Naive thymus-derived CD4-positive, alpha-beta T cell (primary cell): ENCODE measurements around the gene CDX2. TPM values are rescaled to one million over a fixed set of nuclear protein-coding genes. Genes with fewer than 3 reads are reported as not detected.

Experiments
- ATAC-seq: fragments of 150-1000 bp; cut with Tn5 transposase; 2 replicates; pipeline ENCODE4 v1.10.0; 2021; ENCODE audit warnings: mild to moderate bottlenecking, moderate library complexity
- CTCF ChIA-PET: fragments of 350-600 bp; sonication (Branson Sonifier 250); formaldehyde crosslinking; loops from one replicate; lab custom pipeline; 2021; ENCODE audit warnings: antibody characterized with exemption; lab: Charles Lee
- POLR2A ChIA-PET: fragments of 350-600 bp; sonication (Branson Sonifier 250); formaldehyde crosslinking; loops from one replicate; lab custom pipeline; 2021; ENCODE audit warnings: antibody characterized with exemption, inconsistent platforms; lab: Charles Lee
- DNase-seq, 9 donors: peaks; one replicate each; pipeline versions ENCODE4 v3.0.0 to v3.0.0-alpha.2; 2020 to 2022; ENCODE audit warnings: mixed read lengths in 1 of 9
- H3K27ac ChIP-seq: one replicate; pipeline ENCODE4 v1.7.0; 2013; ENCODE audit warnings: mild to moderate bottlenecking, low read depth, low read length, moderate library complexity
- H3K27me3 ChIP-seq, 2 donors: one replicate each; pipeline ENCODE4 v1.7.0; 2013; ENCODE audit warnings: low read length in 2 of 2, mild to moderate bottlenecking in 2 of 2, moderate library complexity in 2 of 2; ENCODE audit not compliant: control insufficient read depth in 2 of 2, insufficient read depth in 2 of 2
- H3K36me3 ChIP-seq, 3 experiments: 1 replicate in 2 of 3; 2 replicates in 1 of 3; pipeline ENCODE4 v1.7.0; 2013; ENCODE audit warnings: low read length in 3 of 3, mild to moderate bottlenecking in 3 of 3, moderate library complexity in 1 of 3; ENCODE audit not compliant: insufficient read depth in 3 of 3, control insufficient read depth in 2 of 3
- H3K4me1 ChIP-seq, 2 donors: one replicate each; pipeline ENCODE4 v1.7.0; 2013; ENCODE audit warnings: low read length in 2 of 2, mild to moderate bottlenecking in 2 of 2, moderate library complexity in 1 of 2; ENCODE audit not compliant: control insufficient read depth in 2 of 2, insufficient read depth in 2 of 2
- H3K4me3 ChIP-seq: 2 replicates; pipeline ENCODE4 v1.7.0; 2013; ENCODE audit warnings: mild to moderate bottlenecking, low read length
- H3K9me3 ChIP-seq, 3 experiments: 1 replicate in 2 of 3; 2 replicates in 1 of 3; pipeline ENCODE4 v1.7.0; 2013; ENCODE audit warnings: low read length in 3 of 3; ENCODE audit not compliant: control insufficient read depth in 2 of 3
- H3K27ac Mint-ChIP-seq, 9 donors: one replicate each; pipeline ENCODE4 v1.8.0; 2020 to 2022; ENCODE audit warnings: mixed read lengths in 9 of 9, mild to moderate bottlenecking in 8 of 9, moderate library complexity in 5 of 9, inconsistent platforms in 2 of 9
- H3K27me3 Mint-ChIP-seq, 5 donors: one replicate each; pipeline ENCODE4 v1.8.0; 2021 to 2022; ENCODE audit warnings: mixed read lengths in 5 of 5, mild to moderate bottlenecking in 1 of 5
- H3K36me3 Mint-ChIP-seq, 5 donors: one replicate each; pipeline ENCODE4 v1.8.0; 2020 to 2022; ENCODE audit warnings: mixed read lengths in 5 of 5, mild to moderate bottlenecking in 3 of 5, inconsistent platforms in 1 of 5
- H3K4me1 Mint-ChIP-seq, 7 donors: one replicate each; pipeline ENCODE4 v1.8.0; 2020 to 2022; ENCODE audit warnings: mixed read lengths in 7 of 7, mild to moderate bottlenecking in 3 of 7, inconsistent platforms in 1 of 7
- H3K4me3 Mint-ChIP-seq, 10 donors: one replicate each; pipeline ENCODE4 v1.8.0; 2020 to 2022; ENCODE audit warnings: mild to moderate bottlenecking in 10 of 10, mixed read lengths in 10 of 10, moderate library complexity in 6 of 10, inconsistent platforms in 2 of 10
- H3K9me3 Mint-ChIP-seq, 11 donors: one replicate each; pipeline ENCODE4 v1.8.0; 2020 to 2022; ENCODE audit warnings: mixed read lengths in 11 of 11, mild to moderate bottlenecking in 4 of 11, inconsistent platforms in 1 of 11, moderate library complexity in 1 of 11
- intact Hi-C, 2 donors: fragments of 100-400 bp; cut with micrococcal nuclease; formaldehyde crosslinking; loops; one replicate each; pipeline ENCODE4 v1.15.1; 2023
- polyA plus RNA-seq, 2 donors: library from polyadenylated mRNA; unstranded; fragments of 300-500 nt; fragmentation: Illumina TruSeq; gene quantifications; one replicate each; pipeline ENCODE4 v1.2.3, GENCODE V29; 2021
- total RNA-seq, 6 experiments: library from RNA in 5 of 6; stranded (reverse) in 5 of 6; gene quantifications; 1 replicate in 5 of 6; 2 replicates in 1 of 6; pipeline ENCODE4 v1.2.3 and lab custom pipeline; 2021 to 2026

CDX2 gene
- total and polyA plus RNA-seq, 7 experiments from 2014 or later: not detected

DNA sequence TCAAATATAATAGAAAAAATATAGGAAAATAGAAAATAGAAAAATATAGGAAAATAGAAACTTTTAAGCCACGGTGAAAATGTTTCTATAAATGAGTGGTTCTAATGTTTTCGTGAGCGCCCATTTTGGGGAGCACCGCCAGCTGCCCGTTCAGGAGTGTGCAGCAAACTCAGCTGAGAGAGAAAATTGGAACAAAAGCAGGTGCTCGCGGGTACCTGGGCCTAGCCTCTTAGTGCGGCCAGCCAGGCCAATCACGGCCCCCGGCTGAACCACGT is 49.5 kb downstream of the CDX2 start:
- H3K4me1 ChIP-seq: peaks cover 0 to 16% of the 10 kb centered on the region in 2 donors
- H3K27ac ChIP-seq: no peak overlapping the region
- no peak overlapping the region for H3K4me3 ChIP-seq
- H3K27me3 ChIP-seq: peaks cover 6 to 20% of the 10 kb centered on the region in 2 donors
- H3K27me3 Mint-ChIP-seq: peaks cover 79 to 86% (median 79%) of the 10 kb centered on the region in 5 donors
- H3K4me3 Mint-ChIP-seq: peak overlapping the region in 8 of 10 donors; percentile 13 to 85 (median 66)
- peaks cover 0 to 2% (median 0%) of the 10 kb centered on the region in 11 donors for H3K9me3 Mint-ChIP-seq
- ChIA-PET POLR2A (no interaction called here), CTCF (no interaction called here)
- no peaks in the 10 kb centered on the region for H3K36me3 ChIP-seq
- peaks cover 0 to 4% (median 0%) of the 10 kb centered on the region in 5 donors for H3K36me3 Mint-ChIP-seq
- H3K27ac Mint-ChIP-seq: peak overlapping the region in 1 of 9 donors; percentile 65
- intact Hi-C loops: no loop called here
- H3K9me3 ChIP-seq: no peaks in the 10 kb centered on the region
- no peak for ATAC-seq
- DNase-seq: no peak
- H3K4me1 Mint-ChIP-seq: peaks cover 9 to 49% (median 41%) of the 10 kb centered on the region in 7 donors

DNA sequence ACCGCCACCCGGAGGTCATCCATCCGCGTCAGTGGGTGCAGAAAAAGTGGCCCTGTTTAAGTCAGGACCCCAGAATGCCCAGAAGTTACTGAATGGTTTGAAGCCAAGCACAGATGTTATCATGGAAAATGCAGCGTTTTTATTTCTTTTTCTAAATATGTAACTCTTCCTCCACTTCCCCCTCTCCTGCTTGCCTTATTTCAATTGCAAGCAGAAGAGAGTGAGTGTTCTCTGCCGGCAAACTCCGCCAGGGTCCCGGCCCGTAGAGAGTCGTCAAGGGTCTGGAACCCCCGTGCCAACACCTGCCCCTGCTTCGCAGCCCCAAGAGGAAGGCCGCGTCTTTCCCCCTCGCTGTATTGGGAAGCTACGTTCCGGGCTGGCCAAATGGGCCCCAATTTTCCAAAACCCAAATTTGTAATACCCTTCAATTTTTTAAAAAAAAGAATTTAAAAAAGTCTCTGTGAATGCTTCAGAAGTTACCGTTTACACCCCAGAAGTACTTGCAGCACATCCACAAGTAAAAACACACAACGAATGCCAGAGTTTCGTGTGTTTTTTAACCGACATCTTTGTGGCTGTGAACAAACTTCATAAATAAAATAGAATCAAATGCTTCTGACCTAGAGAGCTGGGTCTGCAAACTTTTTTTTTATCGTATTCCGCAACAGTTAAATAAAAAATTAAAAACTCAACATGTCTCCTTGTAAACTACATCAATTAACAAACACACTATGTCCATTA is 50.0 kb downstream of the CDX2 start:
- POLR2A ChIA-PET: no interaction called here
- intact Hi-C loops: no loop called here
- Mint-ChIP-seq H3K4me3 (peak overlapping the region in 7 of 10 donors; percentile 26 to 85 (median 59)), H3K4me1 (peaks cover 9 to 47% (median 37%) of the 10 kb centered on the region in 7 donors), H3K9me3 (peaks cover 0 to 2% (median 0%) of the 10 kb centered on the region in 11 donors), H3K27ac (peak overlapping the region in 1 of 9 donors; percentile 68), H3K27me3 (peaks cover 79 to 85% (median 80%) of the 10 kb centered on the region in 5 donors), H3K36me3 (peaks cover 0 to 4% (median 0%) of the 10 kb centered on the region in 5 donors)
- no peak overlapping the region for H3K27ac ChIP-seq
- H3K9me3 ChIP-seq: no peaks in the 10 kb centered on the region
- no peak for DNase-seq
- CTCF ChIA-PET: no interaction called here
- H3K36me3 ChIP-seq: no peaks in the 10 kb centered on the region
- H3K4me3 ChIP-seq: no peak overlapping the region
- H3K27me3 ChIP-seq: peaks cover 6 to 20% of the 10 kb centered on the region in 2 donors
- peaks cover 0 to 16% of the 10 kb centered on the region in 2 donors for H3K4me1 ChIP-seq
- no peak for ATAC-seq

DNA sequence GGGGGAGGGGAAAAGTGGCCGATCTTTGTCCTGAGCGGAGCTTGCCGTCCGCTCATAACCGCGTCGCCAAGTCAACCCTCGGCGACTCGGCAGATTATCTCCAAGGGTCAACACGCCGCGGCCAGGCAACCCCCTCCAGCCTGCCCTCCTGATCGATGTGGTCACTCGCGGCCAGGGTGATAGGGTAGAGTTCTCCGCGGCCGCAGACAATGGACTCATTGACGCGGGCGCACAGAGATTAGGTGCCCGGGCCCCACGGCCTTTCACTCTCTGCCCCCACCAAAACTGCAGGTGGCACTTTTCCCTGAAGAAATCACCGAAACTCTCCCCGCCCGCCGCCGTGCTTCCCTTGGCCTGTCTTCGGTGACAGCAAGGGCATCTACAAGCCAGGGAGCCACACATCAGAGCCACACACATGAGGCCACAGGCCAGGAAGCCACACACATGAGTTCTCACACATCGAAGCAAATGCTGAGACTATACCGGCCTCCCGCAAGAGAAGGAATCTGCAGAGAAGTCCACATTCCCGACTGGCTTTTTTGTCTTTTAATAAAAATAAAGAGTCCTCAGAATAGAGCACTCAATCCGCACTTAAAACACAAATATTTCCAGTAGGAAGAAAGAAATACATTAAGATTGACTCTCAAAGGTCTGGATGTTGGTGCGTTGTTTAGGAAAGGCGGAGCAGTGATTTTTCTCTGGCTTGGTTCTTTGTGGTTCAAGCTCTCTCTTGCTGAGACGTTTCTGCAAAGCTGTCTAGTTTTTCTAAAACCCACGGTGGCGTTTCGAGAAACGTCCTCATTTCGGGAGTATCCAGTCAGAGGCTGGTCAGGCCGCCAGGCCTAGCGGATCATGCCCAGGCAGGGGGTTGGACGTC is 50.8 kb downstream of the CDX2 start:
- Mint-ChIP-seq H3K36me3 (peaks cover 0 to 4% (median 0%) of the 10 kb centered on the region in 5 donors), H3K4me3 (peak overlapping the region; percentile 7 to 85 (median 64)), H3K9me3 (peaks cover 0 to 2% (median 0%) of the 10 kb centered on the region in 11 donors), H3K27ac (peak overlapping the region in 1 of 9 donors; percentile 68), H3K27me3 (peaks cover 72 to 84% (median 76%) of the 10 kb centered on the region in 5 donors), H3K4me1 (peaks cover 9 to 39% (median 32%) of the 10 kb centered on the region in 7 donors)
- no peaks in the 10 kb centered on the region for H3K36me3 ChIP-seq
- CTCF ChIA-PET: no interaction called here
- H3K4me1 ChIP-seq: peaks cover 0 to 16% of the 10 kb centered on the region in 2 donors
- no peak overlapping the region for H3K4me3 ChIP-seq
- intact Hi-C loops: no loop called here
- H3K27me3 ChIP-seq: peaks cover 6 to 20% of the 10 kb centered on the region in 2 donors
- POLR2A ChIA-PET: no interaction called here
- H3K9me3 ChIP-seq: no peaks in the 10 kb centered on the region
- no peak overlapping the region for H3K27ac ChIP-seq
- ATAC-seq: no peak
- DNase-seq: no peak

DNA sequence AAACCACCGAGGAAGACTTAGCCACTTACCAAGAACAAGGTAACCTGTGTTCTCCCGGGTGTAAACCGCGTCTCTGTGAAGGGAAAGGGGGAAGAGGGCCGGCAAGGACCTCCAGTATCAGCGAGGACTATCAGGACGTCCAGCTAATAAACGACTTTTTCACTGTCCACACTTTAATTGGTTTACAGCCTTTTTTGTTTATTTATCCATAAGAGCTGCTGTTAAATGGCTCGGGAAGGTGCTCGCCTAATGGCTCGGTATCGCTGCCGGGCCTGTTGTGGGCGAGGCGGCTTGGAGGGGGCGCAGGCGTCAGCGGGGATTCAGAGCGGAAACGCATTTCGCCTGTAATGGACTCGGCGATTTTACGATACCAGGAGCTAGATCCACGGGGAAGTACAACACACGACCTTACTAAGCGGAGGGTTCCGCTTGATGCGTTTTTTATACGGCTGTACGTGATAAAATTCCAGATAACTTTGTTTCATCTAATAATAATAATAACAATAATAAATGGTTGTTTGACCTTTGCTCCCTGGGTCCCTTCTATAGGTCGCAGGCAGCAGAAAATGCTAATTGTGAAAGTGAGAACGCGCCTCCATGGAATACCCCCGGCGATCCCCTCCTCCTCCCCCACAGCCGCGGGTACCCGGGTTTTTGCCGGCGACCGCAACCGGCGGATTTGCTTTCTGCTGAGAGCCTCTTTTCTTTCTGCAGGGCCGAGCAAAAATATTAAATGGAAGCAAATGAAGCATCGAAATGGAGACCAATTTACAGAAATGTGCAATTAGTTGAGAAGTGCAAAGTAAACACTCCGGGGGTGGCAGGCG is 51.8 kb downstream of the CDX2 start:
- Histone ChIP-seq H3K4me3 (no peak overlapping the region), H3K36me3 (no peaks in the 10 kb centered on the region), H3K27ac (no peak overlapping the region), H3K4me1 (peaks cover 0 to 16% of the 10 kb centered on the region in 2 donors), H3K27me3 (peaks cover 6 to 15% of the 10 kb centered on the region in 2 donors), H3K9me3 (no peaks in the 10 kb centered on the region)
- ChIA-PET POLR2A (no interaction called here), CTCF (no interaction called here)
- H3K4me1 Mint-ChIP-seq: peaks cover 9 to 35% (median 32%) of the 10 kb centered on the region in 7 donors
- H3K36me3 Mint-ChIP-seq: peaks cover 0 to 4% (median 0%) of the 10 kb centered on the region in 5 donors
- peak overlapping the region in 1 of 9 donors; percentile 81 for H3K27ac Mint-ChIP-seq
- ATAC-seq (no peak), DNase-seq (no peak)
- peak overlapping the region; percentile 36 to 85 (median 67) for H3K4me3 Mint-ChIP-seq
- peaks cover 0 to 2% (median 0%) of the 10 kb centered on the region in 11 donors for H3K9me3 Mint-ChIP-seq
- intact Hi-C loops: no loop called here
- H3K27me3 Mint-ChIP-seq: peaks cover 63 to 74% (median 67%) of the 10 kb centered on the region in 5 donors

DNA sequence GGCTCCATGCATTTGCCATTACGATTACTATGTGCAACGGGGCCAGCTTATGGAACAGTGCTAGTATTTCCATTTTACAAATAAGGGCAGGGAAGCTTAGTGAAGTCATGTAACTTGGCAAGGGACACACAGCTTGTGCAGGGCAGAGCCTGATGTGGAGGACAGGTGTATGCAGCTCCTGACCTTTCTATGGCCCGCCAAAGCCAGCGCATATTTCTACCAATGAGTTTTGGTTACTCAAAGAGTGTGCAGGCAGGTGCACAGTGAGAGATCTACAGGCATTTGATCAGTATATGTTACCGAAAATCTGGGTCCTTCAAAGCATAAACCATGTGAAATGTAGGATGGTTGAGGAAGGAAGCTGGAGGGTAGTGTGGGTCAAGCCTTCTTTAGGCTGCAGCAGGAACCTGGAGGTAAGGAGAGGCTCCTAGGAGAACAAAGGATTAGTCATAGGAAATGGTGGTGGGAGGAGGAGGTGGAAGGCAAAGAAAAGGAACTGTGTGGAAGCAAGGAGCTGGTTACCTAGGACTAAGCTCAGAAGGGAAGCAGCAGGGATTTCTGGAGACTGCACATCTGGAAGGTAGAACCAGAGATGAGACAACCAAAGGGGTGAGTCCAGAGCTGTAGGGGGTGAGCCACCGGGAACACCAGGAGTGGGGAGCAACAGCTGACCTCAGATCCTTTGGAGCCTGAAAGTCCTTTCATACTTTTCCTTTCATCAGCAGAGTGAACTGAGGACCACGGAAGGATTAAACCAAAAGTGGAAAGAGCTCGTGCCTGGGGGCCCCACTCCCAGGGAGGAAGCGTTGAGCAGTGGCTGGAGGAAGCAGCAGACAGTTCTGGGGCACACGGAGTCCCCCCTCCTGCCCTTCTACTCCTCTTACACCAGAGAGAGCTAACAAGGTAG is 53.6 kb downstream of the CDX2 start:
- Histone ChIP-seq H3K27ac (no peak overlapping the region), H3K4me3 (no peak overlapping the region), H3K4me1 (peaks cover 0 to 11% of the 10 kb centered on the region in 2 donors), H3K36me3 (no peaks in the 10 kb centered on the region), H3K9me3 (no peaks in the 10 kb centered on the region), H3K27me3 (peaks cover 6 to 15% of the 10 kb centered on the region in 2 donors)
- no peak for DNase-seq
- CTCF ChIA-PET: interaction anchor here (0.6 kb wide), 1 partner anchor 171 kb away, joined by 3 read pairs; no protein-coding TSS in a partner anchor
- POLR2A ChIA-PET: no interaction called here
- Mint-ChIP-seq H3K27me3 (peaks cover 59 to 73% (median 69%) of the 10 kb centered on the region in 5 donors), H3K36me3 (peaks cover 0 to under 1% (median 0%) of the 10 kb centered on the region in 5 donors), H3K9me3 (peaks cover 0 to 2% (median 0%) of the 10 kb centered on the region in 11 donors), H3K4me3 (no peak overlapping the region), H3K27ac (no peak overlapping the region), H3K4me1 (peaks cover 4 to 30% (median 28%) of the 10 kb centered on the region in 7 donors)
- intact Hi-C loops: no loop called here
- no peak for ATAC-seq
